GM18507 (cell line): ENCODE results near the gene HSF4.
A peak's percentile ranks its signal among the peaks of the same experiment; 100 is the strongest.

Experiments
- DNase-seq: peaks from one replicate; pipeline ENCODE4 v3.0.0; 2011; ENCODE audit warnings: low read depth; ENCODE audit not compliant: insufficient read length; ENCODE audit errors: extremely low spot score
- FAIRE-seq: peaks from 2 replicates; lab custom pipeline; 2011; peaks lifted over from hg19 to GRCh38; lab: Jason Lieb, UNC

HSF4 gene

DNA sequence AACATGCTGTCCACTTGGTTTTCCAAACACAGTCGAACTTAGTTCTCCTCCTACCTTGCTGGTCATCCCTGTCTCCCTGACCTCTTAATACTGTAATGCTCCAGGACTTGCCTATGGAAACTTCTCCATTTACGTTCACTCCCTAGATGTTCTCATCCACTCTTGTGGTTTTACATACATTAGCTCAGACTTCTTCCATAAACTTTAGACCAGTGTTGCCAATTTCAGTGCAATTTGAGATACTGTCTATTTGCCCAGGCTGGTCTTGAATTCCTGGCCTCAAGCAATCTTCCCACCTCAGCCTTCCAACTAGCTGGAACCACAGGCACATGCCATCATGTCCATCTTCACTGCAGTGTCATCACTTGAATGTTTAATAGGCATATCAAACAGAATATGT lies 17.7 kb downstream of the HSF4 start:
- DNase-seq (no peak), FAIRE-seq (no peak)

- FAIRE-seq, result no peak
- no peak for DNase-seq
Observed at GRCh38 chr16:67183284-67183626, 18.7 kb downstream of the HSF4 start.

GRCh38 chr16:67183627-67184452 lies 19.3 kb downstream of the HSF4 start, which contains the start of gene MATCAP1:
TSS of gene MATCAP1 (minus strand) at chr16:67183963. CDS start at chr16:67180610, 3,353 bp downstream.
- DNase-seq, result peak; percentile 99
- FAIRE-seq, result peak; percentile 99

- DNase-seq (no peak), FAIRE-seq (no peak)
Observed at GRCh38 chr16:67184453-67184994, 20.0 kb downstream of the HSF4 start.

DNA sequence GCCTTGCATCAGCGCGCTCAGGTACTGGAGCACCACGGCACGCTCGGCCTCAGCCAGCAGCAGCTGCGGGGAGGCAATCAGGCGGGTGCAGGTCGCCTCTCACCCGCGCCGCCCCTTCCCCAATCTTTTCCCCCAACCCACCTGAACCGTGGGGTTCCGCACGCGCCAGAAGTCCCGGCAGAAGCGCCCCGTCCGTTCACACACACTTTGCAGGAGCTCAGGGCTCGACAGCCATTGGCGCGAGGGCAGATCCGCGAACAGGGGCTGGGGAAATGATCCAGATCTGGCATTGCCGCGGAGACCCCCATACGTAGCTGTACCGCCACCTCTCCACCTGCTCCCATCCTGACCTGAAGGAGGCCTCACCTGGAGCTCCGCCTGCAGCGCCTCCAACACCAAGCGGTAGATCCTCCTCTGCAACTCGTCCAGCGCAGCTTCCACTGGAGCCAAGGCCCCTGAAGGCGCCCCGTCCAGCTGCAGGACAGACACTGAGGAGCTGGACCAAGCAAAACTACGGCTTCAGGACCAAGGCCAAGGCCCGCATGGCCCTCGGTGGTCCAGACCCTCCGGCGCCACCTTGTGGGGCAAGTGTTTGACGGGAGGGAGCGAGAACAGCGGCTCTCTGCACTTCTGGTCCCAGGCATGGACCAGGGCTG lies 20.6 kb downstream of the HSF4 start:
- FAIRE-seq, result peak; percentile 89
- DNase-seq, result no peak

DNA sequence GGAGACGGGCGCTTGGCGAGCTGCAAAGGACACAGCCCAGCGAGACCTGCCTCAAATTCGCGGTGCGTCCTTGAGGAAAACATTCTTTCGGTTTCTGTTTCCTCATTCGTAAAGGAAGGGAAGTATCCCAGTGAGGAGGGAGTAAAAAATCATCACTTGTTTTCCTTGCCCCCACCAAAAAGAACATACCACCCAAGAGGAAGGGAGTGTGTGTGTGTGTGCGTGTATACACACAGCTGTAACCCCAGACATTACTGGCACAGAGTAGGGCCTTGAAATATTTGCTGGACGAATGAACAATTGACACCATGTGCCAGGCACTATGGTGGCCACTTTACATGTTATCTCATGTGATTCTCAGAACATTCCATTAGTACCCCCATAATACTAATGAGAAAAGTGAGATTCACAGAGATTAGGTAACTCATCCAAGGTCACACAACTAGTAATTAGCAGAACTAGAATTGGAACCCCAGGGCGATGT lies 21.1 kb downstream of the HSF4 start:
- DNase-seq (no peak), FAIRE-seq (no peak)

- FAIRE-seq (no peak), DNase-seq (no peak)
Observed at GRCh38 chr16:67186550-67186950, 22.0 kb downstream of the HSF4 start.

- FAIRE-seq (no peak), DNase-seq (no peak)
Observed at GRCh38 chr16:67187175-67187890, 22.8 kb downstream of the HSF4 start.

- DNase-seq, result no peak
- FAIRE-seq, result no peak
Observed at GRCh38 chr16:67188323-67188722, 23.8 kb downstream of the HSF4 start.

DNA sequence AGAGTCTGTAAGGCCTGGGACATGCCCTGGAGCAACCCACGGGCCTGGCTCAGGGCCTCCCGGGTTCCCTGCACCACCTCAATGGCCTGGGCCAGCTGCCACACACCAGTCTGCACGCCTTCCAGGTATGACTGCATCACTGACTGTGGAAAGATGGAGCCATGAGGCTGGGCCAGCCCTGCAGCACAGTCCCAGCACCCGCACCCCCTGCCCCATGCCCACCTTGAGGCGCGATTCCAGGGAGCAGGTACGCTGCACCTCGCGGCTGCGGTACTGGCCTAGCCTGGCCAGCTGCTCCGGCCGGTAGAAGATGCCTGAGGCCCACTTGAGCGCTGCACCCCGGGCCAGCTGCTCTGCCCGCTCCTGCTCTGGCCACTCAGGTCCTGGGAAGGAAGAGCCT lies 24.3 kb downstream of the HSF4 start:
- FAIRE-seq (no peak), DNase-seq (no peak)

DNA sequence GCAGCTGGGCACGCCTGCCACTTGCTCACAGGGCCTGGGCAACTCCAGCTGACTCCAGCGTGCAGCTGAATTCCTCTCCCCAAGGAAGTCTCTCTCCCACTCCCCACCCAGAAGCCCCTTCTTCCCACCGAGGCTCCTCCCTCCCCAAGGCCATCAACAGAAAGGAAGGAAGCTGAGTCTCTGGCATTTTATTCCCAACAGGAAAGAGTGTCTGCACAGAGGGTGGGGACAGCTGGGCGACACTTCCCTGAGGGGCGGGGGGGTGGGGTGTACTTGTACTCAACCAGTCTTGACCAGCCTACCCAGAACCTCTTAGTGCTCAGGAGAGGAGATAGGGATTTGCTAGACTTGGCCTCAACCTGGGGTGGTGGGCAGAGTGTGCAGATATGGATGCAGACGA lies 25.5 kb downstream of the HSF4 start, which contains the start of gene EXOC3L1:
Gene EXOC3L1, minus strand, starts transcription at position 96 of the 400 bp plus-strand sequence. CDS start 460 bp downstream, outside the sequence.
- FAIRE-seq (no peak), DNase-seq (no peak)

DNA sequence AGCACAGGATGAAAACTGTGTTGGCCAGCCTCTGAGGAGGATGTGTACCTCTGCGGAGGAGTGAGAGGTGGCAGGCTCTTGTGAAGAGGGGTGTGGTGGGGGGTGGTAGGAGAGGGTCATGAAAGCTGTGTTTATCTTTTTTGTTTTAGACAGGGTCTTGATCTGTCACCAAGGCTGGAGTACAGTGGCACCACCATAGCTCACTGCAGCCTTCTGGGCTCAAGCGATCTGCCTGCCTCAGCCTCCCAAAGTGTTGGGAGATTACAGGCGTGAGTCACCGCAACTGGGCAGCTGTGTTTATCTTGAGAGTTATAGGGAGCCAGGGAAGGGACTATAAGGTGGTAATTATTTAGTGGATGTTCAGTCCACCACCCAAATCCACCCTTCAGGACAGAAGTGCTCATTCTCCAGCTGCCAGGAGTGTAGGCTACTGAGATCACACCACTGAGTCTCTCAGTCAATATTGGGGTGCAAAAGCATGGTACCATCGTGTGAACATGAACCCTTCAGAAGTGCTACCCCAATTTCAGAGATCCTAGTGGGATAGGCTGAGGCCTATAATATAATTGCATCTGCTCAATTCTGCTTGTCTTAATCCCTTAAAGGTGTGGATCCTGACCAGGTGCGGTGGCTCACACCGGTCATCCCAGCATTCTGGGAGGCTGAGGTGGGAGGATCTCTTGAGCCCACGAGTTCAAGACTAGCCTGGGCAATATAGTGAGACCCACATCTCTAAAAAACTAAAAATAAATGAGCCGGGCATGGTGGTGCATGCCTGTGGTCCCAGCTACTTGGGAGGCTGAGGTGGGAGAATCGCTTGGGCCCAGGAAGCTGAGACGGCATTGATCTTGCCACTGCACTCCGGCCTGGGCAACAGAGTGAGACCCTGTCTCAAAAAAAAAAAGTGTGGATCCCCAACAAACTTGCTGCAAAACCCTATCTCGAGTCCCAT lies 26.2 kb downstream of the HSF4 start:
- no peak for FAIRE-seq
- DNase-seq, result no peak

DNA sequence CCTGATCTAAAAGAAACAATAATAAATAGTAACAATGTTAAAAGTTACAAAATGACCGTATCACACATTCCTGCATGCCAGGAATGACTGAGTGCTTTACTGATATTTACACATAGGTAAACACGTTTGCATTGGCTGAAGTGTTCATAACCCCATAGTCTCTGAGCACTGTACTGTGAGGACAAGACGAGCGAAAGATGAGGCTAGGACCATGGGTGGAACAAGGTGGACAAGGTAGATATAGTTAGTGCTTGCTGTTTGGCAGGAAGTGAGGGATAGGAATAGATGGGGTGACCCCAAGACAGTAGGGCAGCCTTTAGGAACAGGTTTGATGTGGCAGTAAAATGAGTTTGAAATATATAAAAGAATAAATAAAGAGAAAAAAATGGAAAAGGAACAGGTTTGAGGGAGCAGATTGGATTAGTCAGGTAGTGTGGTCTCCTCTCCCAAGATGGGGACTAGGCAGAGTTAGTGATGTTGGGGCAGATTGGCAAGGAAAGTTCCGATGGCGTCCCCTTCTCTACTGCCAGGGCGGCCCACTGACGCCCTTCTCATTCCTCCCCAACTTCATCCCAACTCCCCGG lies 27.0 kb downstream of the HSF4 start:
- DNase-seq (no peak), FAIRE-seq (no peak)

DNA sequence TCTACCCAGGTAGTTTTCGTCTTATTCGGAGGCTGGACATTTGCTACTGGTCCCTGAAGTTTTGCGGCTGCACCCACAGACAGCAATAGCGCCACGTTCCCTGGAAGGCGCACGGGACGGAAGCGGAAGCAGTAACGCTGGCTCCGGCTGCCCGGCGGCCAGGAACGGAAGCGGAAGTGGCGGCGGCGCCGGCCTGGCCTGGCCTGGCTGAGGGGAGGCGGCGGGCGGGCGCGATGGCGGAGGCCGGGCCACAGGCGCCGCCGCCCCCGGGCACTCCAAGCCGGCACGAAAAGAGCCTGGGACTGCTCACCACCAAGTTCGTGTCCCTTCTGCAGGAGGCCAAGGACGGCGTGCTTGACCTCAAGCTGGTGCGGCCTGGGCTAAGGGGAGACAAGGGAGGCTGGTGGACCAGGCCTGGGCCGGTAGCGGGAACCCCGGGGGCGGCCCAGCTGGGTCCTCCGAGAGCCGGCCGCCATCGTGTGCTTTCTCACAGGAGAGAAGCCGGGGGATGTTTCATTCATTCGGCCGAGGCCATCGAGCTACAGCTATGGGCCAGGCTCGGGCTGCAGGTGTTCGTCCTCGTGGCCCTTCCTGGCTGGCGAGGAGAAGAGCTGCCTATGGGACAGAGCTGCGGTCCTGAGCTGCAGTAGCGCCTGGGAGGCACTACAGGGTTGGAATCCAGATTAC lies 27.6 kb downstream of the HSF4 start, which contains the start of gene E2F4:
Gene E2F4, plus strand, starts transcription at position 161 of the 687 bp plus-strand sequence. Its CDS starts 73 bp downstream, at position 234.
- DNase-seq (peak; percentile 93), FAIRE-seq (peak; percentile 97)

- no peak for FAIRE-seq
Observed at GRCh38 chr16:67192781-67193361, 28.3 kb downstream of the HSF4 start.

GRCh38 chr16:67193536-67193935 lies 29.0 kb downstream of the HSF4 start:
- FAIRE-seq (no peak), DNase-seq (no peak)

More at GRCh38 chr16:67192781-67193361, 28.3 kb downstream of the HSF4 start:
- DNase-seq, result no peak

DNA sequence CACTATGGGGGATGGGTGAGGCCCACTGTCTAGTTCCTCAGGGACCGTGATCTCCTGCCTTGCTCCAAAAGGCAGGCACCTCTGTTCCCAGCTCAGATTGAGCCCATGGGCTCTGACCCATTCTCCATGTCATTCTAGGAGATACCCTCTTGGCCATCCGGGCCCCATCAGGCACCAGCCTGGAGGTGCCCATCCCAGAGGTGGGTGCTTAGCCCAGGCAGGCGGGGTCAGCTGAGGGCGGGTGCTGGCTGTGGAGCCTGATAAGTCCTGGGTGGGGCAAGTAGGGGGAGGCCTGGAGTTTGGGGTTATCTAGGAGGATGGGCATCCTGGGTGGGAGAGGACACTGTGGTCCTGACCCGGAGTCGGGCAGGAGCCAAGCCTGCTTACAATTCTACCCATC lies 29.7 kb downstream of the HSF4 start:
- DNase-seq (no peak), FAIRE-seq (no peak)
